Fibroblast of lung (primary cell): ENCODE measurements around the gene PLVAP. TPM values are rescaled to one million over a fixed set of nuclear protein-coding genes. Genes with fewer than 3 reads are reported as not detected.

Source experiments
- DNase-seq, 2 donors: peaks; one replicate each; pipeline versions ENCODE4 v3.0.0 to v3.0.0-alpha.2; 2010; ENCODE audit warnings: low read depth in 2 of 2
- H2AFZ ChIP-seq: 2 replicates; pipeline ENCODE4 v1.5.1; 2012; ENCODE audit warnings: low read length, control low read depth, inconsistent platforms
- H3K27ac ChIP-seq: 2 replicates; pipeline ENCODE4 v1.5.1; 2011; ENCODE audit warnings: low read length, control low read depth; ENCODE audit not compliant: insufficient read depth
- H3K27me3 ChIP-seq: 2 replicates; pipeline ENCODE4 v1.5.1; 2011; ENCODE audit warnings: mild to moderate bottlenecking, low read length; ENCODE audit not compliant: control insufficient read depth, insufficient read depth
- H3K36me3 ChIP-seq: 2 replicates; pipeline ENCODE4 v1.5.1; 2011; ENCODE audit warnings: low read length; ENCODE audit not compliant: control insufficient read depth, insufficient read depth
- H3K4me1 ChIP-seq: 2 replicates; pipeline ENCODE4 v1.5.1; 2011; ENCODE audit warnings: low read length; ENCODE audit not compliant: control insufficient read depth, insufficient read depth; ENCODE audit errors: extremely low read depth
- H3K4me2 ChIP-seq: 2 replicates; pipeline ENCODE4 v1.5.1; 2011; ENCODE audit warnings: low read length, control low read depth; ENCODE audit not compliant: insufficient read depth; ENCODE audit errors: extremely low read depth
- H3K4me3 ChIP-seq, 4 experiments: fragments of 200-600 bp in 1 of 4; sonication (generic) in 1 of 4; replicated peaks in 1 of 4; 2 replicates each; pipeline ENCODE4 v1.5.1; 2011 to 2016; ENCODE audit warnings: low read length in 4 of 4, low read depth in 3 of 4, mild to moderate bottlenecking in 3 of 4, control low read depth in 2 of 4, inconsistent platforms in 1 of 4, mixed read lengths in 1 of 4; ENCODE audit not compliant: insufficient read depth in 1 of 4; ENCODE audit errors: control extremely low read depth in 1 of 4
- H3K79me2 ChIP-seq: 2 replicates; pipeline ENCODE4 v1.5.1; 2012; ENCODE audit warnings: mild to moderate bottlenecking, low read length, inconsistent platforms; ENCODE audit not compliant: control insufficient read depth, insufficient read depth
- H3K9ac ChIP-seq: 2 replicates; pipeline ENCODE4 v1.5.1; 2011; ENCODE audit warnings: mild to moderate bottlenecking, low read length, control low read depth; ENCODE audit not compliant: insufficient read depth
- H3K9me3 ChIP-seq: 2 replicates; pipeline ENCODE4 v1.5.1; 2012; ENCODE audit warnings: low read depth, low read length; ENCODE audit not compliant: control insufficient read depth, insufficient read depth
- H4K20me1 ChIP-seq: 2 replicates; pipeline ENCODE4 v1.5.1; 2011; ENCODE audit warnings: low read length; ENCODE audit not compliant: control insufficient read depth, insufficient read depth; ENCODE audit errors: extremely low read depth
- EZH2 ChIP-seq: IDR thresholded peaks from 2 replicates; pipeline ENCODE4 v1.5.1; 2012; ENCODE audit warnings: low read length, control low read depth, mild to moderate bottlenecking; ENCODE audit errors: missing control alignments
- polyA plus RNA-seq, 2 donors: library from polyadenylated mRNA; depleted of rRNA in 1 of 2; stranded (reverse) in 1 of 2; unstranded in 1 of 2; fragments of >200 nt; gene quantifications; 2 replicates each; pipeline ENCODE4 v1.2.1, GENCODE V29; 2011 to 2012; ENCODE audit warnings: missing spikeins in 1 of 2
- total RNA-seq: library from RNA; depleted of rRNA; stranded (reverse); fragments of >200 nt; gene quantifications from 2 replicates; pipeline ENCODE4 v1.2.1, GENCODE V29; 2014
- TF ChIP-seq, protein P1 (sequence below), 2 donors: IDR thresholded peaks in 1 of 2; conservative IDR thresholded peaks in 1 of 2; 1 replicate in 1 of 2; 2 replicates in 1 of 2; pipeline ENCODE4 v1.5.1; 2011 to 2012; ENCODE audit warnings: low read length in 2 of 2, control low read depth in 1 of 2, inconsistent platforms in 1 of 2, low read depth in 1 of 2, mild to moderate bottlenecking in 1 of 2

Gene PLVAP
- total and polyA plus RNA-seq, 2 donors (not counting 1 experiment from before 2014, with no cell fraction given), result not detected

DNA sequence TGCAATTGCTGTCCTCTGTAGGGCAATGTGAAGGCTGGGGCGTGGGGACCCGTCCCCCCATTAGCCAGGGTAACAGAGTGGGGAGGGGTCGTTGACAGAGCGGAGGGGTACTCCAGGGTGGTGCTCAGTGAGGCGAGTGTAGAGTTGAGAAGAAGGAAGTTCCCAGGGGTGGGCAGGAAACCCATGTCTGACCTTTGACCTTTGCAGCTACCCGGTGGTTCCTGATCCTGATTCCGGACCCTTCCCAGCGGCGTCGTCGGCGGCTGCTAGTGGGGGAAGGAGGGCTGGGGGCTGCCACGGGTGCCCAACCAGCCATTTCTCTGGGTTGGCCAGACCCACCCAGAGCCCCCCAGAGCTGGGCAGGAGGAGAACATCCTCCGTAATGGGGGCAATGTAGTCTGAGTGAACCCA is 2.1 kb upstream of the PLVAP start:
- Histone ChIP-seq H3K4me2 (no peak overlapping the region), H3K9ac (no peak overlapping the region), H3K27ac (no peak overlapping the region), H3K4me1 (no peaks in the 10 kb centered on the region), H3K4me3 (no peak overlapping the region), H3K79me2 (no peaks in the 10 kb centered on the region), H3K27me3 (no peaks in the 10 kb centered on the region), H3K36me3 (no peaks in the 10 kb centered on the region), H3K9me3 (no peaks in the 10 kb centered on the region), H2AFZ (no peak overlapping the region), H4K20me1 (no peaks in the 10 kb centered on the region)
- DNase-seq, result no peak
- TF ChIP-seq, protein P1, sequence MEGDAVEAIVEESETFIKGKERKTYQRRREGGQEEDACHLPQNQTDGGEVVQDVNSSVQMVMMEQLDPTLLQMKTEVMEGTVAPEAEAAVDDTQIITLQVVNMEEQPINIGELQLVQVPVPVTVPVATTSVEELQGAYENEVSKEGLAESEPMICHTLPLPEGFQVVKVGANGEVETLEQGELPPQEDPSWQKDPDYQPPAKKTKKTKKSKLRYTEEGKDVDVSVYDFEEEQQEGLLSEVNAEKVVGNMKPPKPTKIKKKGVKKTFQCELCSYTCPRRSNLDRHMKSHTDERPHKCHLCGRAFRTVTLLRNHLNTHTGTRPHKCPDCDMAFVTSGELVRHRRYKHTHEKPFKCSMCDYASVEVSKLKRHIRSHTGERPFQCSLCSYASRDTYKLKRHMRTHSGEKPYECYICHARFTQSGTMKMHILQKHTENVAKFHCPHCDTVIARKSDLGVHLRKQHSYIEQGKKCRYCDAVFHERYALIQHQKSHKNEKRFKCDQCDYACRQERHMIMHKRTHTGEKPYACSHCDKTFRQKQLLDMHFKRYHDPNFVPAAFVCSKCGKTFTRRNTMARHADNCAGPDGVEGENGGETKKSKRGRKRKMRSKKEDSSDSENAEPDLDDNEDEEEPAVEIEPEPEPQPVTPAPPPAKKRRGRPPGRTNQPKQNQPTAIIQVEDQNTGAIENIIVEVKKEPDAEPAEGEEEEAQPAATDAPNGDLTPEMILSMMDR (conservative IDR thresholded peaks at IDR 0.05 in 1 of 2, IDR thresholded peaks at IDR 0.05 in 1 of 2; ENCODE audit: low read depth in 1 of 2, low read length in 2 of 2), result no peak
- TF ChIP-seq EZH2, result no peak

- H3K36me3 ChIP-seq, result no peaks in the 10 kb centered on the region
- no peaks in the 10 kb centered on the region for H3K79me2 ChIP-seq
- H3K27me3 ChIP-seq, result no peaks in the 10 kb centered on the region
- no peaks in the 10 kb centered on the region for H3K4me1 ChIP-seq
- no peaks in the 10 kb centered on the region for H4K20me1 ChIP-seq
- no peaks in the 10 kb centered on the region for H3K9me3 ChIP-seq
- H3K9ac ChIP-seq, result no peak overlapping the region
- no peak for DNase-seq
- TF ChIP-seq, protein P1 (conservative IDR thresholded peaks at IDR 0.05 in 1 of 2, IDR thresholded peaks at IDR 0.05 in 1 of 2; ENCODE audit: low read depth in 1 of 2, low read length in 2 of 2), result no peak
- TF ChIP-seq EZH2, result no peak
- no peak overlapping the region for H3K27ac ChIP-seq
- H3K4me3 ChIP-seq, result no peak overlapping the region
- H2AFZ ChIP-seq, result no peak overlapping the region
- H3K4me2 ChIP-seq, result no peak overlapping the region
Observed at GRCh38 chr19:17378271-17378670, 1.1 kb upstream of the PLVAP start.

- H3K4me1 ChIP-seq, result no peaks in the 10 kb centered on the region
- no peaks in the 10 kb centered on the region for H3K27me3 ChIP-seq
- peak; percentile 15 to 75 for DNase-seq
- H3K9me3 ChIP-seq, result no peaks in the 10 kb centered on the region
- no peak overlapping the region for H3K4me3 ChIP-seq
- no peaks in the 10 kb centered on the region for H3K79me2 ChIP-seq
- TF ChIP-seq EZH2, result no peak
- TF ChIP-seq, protein P1 (conservative IDR thresholded peaks at IDR 0.05 in 1 of 2, IDR thresholded peaks at IDR 0.05 in 1 of 2; ENCODE audit: low read depth in 1 of 2, low read length in 2 of 2), result no peak
- H4K20me1 ChIP-seq, result no peaks in the 10 kb centered on the region
- no peak overlapping the region for H3K27ac ChIP-seq
- H3K4me2 ChIP-seq, result no peak overlapping the region
- no peak overlapping the region for H3K9ac ChIP-seq
- H2AFZ ChIP-seq, result no peak overlapping the region
- H3K36me3 ChIP-seq, result no peaks in the 10 kb centered on the region
Observed at GRCh38 chr19:17370026-17370587, 7.0 kb downstream of the PLVAP start.
